Measurements from ENCODE around the gene ITPR3. TPM values are rescaled to one million over a fixed set of nuclear protein-coding genes. Genes with fewer than 3 reads are reported as not detected.
A peak's percentile ranks its signal among the peaks of the same experiment; 100 is the strongest.

ITPR3 gene
- total and polyA plus RNA-seq, 8 donors: 70.8 to 147 (median 94.4) TPM

DNA sequence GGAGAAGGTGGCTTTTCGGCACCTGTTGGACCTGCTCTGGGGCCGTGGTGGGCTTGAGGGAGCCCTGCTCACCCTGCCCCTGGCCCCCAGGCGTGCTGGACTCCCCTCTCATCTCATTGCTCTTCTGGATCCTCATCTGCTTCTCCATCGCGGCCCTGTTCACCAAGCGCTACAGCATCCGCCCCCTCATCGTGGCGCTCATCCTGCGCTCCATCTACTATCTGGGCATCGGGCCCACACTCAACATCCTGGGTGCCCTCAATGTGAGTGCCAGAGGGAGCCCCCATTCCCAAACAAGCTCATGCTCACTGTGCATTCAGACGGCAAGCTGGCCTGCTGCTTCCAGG, 68.0 kb downstream of the ITPR3 start:
- TF ChIP-seq, protein P1, sequence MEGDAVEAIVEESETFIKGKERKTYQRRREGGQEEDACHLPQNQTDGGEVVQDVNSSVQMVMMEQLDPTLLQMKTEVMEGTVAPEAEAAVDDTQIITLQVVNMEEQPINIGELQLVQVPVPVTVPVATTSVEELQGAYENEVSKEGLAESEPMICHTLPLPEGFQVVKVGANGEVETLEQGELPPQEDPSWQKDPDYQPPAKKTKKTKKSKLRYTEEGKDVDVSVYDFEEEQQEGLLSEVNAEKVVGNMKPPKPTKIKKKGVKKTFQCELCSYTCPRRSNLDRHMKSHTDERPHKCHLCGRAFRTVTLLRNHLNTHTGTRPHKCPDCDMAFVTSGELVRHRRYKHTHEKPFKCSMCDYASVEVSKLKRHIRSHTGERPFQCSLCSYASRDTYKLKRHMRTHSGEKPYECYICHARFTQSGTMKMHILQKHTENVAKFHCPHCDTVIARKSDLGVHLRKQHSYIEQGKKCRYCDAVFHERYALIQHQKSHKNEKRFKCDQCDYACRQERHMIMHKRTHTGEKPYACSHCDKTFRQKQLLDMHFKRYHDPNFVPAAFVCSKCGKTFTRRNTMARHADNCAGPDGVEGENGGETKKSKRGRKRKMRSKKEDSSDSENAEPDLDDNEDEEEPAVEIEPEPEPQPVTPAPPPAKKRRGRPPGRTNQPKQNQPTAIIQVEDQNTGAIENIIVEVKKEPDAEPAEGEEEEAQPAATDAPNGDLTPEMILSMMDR (IDR thresholded peaks at IDR 0.05): no peak

GRCh38 chr6:33689879-33690278, 68.8 kb downstream of the ITPR3 start:
- peaks cover 0 to 95% of the 10 kb centered on the region in 2 donors for H3K36me3 ChIP-seq

More for the DNA sequence above, 68.0 kb downstream of the ITPR3 start:
- H3K9me3 ChIP-seq: no peaks in the 10 kb centered on the region
- H3K4me3 ChIP-seq: no peak overlapping the region
- H3K27ac ChIP-seq: no peak overlapping the region
- intact Hi-C loops (cut with DNase I): no loop called here
- DNase-seq (peak in 1 of 4 donors; percentile 68), ATAC-seq (no peak)
- peaks cover 0 to 25% of the 10 kb centered on the region in 2 donors for H3K4me1 ChIP-seq
- peaks cover 0 to 100% of the 10 kb centered on the region in 2 donors for H3K36me3 ChIP-seq
- H3K27me3 ChIP-seq: no peaks in the 10 kb centered on the region

GRCh38 chr6:33690766-33691165, 69.6 kb downstream of the ITPR3 start:
- Histone ChIP-seq H3K27ac (no peak overlapping the region), H3K4me3 (no peak overlapping the region), H3K4me1 (peaks cover 8 to 42% of the 10 kb centered on the region in 2 donors), H3K27me3 (no peaks in the 10 kb centered on the region), H3K9me3 (no peaks in the 10 kb centered on the region), H3K36me3 (peaks cover 0 to 95% of the 10 kb centered on the region in 2 donors)
- TF ChIP-seq, protein P1 (IDR thresholded peaks at IDR 0.05): no peak
- intact Hi-C loops (cut with DNase I): no loop called here
- ATAC-seq (no peak), DNase-seq (peak in 1 of 4 donors; percentile 55)

More at GRCh38 chr6:33689879-33690278, 68.8 kb downstream of the ITPR3 start:
- DNase-seq (peak in 1 of 4 donors; percentile 67), ATAC-seq (no peak)
- intact Hi-C loops (cut with DNase I): no loop called here
- H3K27me3 ChIP-seq: no peaks in the 10 kb centered on the region
- H3K4me1 ChIP-seq: peaks cover 6 to 33% of the 10 kb centered on the region in 2 donors
- no peak overlapping the region for H3K27ac ChIP-seq
- TF ChIP-seq, protein P1 (IDR thresholded peaks at IDR 0.05): no peak
- no peak overlapping the region for H3K4me3 ChIP-seq
- H3K9me3 ChIP-seq: no peaks in the 10 kb centered on the region

DNA sequence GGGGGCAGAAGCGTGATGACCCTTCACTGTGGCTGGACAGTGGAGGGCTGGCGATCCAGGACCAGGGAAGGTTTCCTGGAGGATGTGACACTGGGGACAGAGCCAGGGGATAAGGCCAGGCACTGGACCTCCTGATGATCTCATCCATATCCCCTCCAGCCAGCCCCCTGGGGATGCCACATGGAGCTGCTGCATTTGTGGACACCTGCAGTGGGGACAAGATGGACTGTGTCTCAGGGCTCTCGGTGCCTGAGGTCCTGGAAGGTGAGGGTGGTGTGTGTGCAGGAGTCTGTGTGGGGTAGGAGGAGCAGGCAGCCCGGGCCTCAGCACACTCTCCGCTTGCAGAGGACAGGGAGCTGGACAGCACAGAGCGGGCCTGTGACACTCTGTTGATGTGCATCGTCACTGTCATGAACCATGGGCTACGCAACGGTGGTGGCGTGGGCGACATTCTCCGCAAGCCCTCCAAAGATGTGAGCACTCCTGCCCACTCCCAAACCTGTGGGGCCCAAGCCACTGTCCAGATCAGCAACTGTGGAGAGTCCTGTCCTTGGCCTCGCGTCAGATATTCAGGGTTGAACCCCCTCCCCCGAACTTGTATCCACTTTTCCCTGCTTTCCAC, 70.4 kb downstream of the ITPR3 start:
- Histone ChIP-seq H3K9me3 (no peaks in the 10 kb centered on the region), H3K27ac (no peak overlapping the region), H3K27me3 (no peaks in the 10 kb centered on the region), H3K4me3 (no peak overlapping the region), H3K4me1 (peaks cover 8 to 50% of the 10 kb centered on the region in 2 donors), H3K36me3 (peaks cover 0 to 95% of the 10 kb centered on the region in 2 donors)
- intact Hi-C loops (cut with DNase I): no loop called here
- ATAC-seq: no peak
- TF ChIP-seq, protein P1 (IDR thresholded peaks at IDR 0.05): no peak
- no peak for DNase-seq

DNA sequence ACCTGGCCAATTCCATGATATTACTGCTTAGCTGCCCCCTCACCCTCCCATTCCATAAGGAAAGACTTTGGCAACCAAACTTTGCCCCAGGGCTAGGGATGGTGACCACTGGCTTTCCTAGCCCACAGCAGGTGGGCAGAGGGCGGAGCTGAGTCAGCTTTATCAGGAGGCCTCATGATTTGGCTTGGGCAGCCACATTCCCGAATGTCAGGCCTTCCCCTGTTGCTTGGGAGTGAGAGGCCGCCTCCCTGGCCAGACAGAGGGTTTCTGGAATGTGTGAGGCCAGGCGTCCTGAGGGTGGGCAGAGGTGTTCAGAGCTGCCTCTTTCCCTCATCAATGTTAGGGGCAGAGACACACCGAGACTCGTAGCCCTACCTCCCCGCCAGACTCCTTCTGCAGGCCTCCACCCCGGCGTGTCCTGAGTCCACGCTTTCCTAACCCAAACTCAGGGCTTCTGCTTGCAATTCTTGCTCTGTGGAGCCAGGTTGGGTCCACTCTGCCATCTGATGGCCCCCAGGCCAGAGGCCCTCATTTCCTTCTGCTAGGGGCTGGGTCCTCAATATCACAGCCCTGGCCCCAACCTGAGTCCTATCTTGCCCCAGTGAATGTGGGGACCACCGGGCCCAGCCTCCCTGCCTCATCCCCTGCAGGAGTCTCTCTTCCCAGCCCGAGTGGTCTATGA, 71.1 kb downstream of the ITPR3 start:
- ATAC-seq: peak; percentile 6
- TF ChIP-seq, protein P1 (IDR thresholded peaks at IDR 0.05): no peak
- Histone ChIP-seq H3K4me3 (no peak overlapping the region), H3K27me3 (no peaks in the 10 kb centered on the region), H3K9me3 (no peaks in the 10 kb centered on the region), H3K4me1 (peaks cover 13 to 56% of the 10 kb centered on the region in 2 donors), H3K36me3 (peaks cover 0 to 95% of the 10 kb centered on the region in 2 donors), H3K27ac (no peak overlapping the region)
- no peak for DNase-seq
- intact Hi-C loops (cut with DNase I): no loop called here

Measured in left lung (tissue), 10 donors.